ENCODE results near the gene CPB1. TPM values are rescaled to one million over a fixed set of nuclear protein-coding genes. Genes with fewer than 3 reads are reported as not detected.
"Not testable (repeated sequence)": the region's sequence is repeated elsewhere in the genome, so short reads cannot be mapped to it uniquely, and the experiment has no call there.

CPB1 gene
- total RNA-seq: under 1 TPM in 1 of 4 donors, not detected in 3; 0.41 TPM

DNA sequence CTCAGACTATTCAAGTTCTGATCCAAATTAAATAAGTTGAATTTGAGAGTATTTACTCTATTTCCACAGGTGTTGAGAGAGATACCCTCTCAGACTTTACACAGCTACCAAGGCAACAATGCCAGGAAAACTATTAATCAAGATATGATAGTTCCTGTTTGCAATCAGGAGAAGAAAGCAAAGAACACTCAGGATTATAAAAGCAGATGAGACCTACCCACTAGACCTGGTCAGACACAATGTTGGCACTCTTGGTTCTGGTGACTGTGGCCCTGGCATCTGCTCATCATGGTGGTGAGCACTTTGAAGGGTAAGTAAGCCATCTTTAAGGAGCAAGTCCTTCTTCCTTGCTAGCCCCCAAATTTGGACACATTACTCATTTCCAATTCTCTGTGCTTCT, at the start of gene CPB1:
CPB1 (plus strand) TSS at position 227 of the 400 bp plus-strand sequence; CDS start at position 240, 13 bp downstream.
- in situ Hi-C loops (cut with MboI; ENCODE audit: low pct_ligation_motif_present in 1 of 4, low pct_unique_long_range_greater_than_20kb in 1 of 4, low sequenced_read_pairs in 3 of 4) (no loop called here), intact Hi-C loops (cut with DNase I; ENCODE audit: low total_unique reads) (no loop called here)
- no peak for DNase-seq
- Histone ChIP-seq H3K27ac (no peak within 1 kb of the TSS), H3K9me3 (peaks cover 0 to under 1% of the 10 kb centered on the region in 2 donors), H3K36me3 (no peaks in the 10 kb centered on the region), H3K4me1 (no peaks in the 10 kb centered on the region), H3K27me3 (no peaks in the 10 kb centered on the region), H3K4me3 (no peak within 1 kb of the TSS)
- TF ChIP-seq, protein P1, sequence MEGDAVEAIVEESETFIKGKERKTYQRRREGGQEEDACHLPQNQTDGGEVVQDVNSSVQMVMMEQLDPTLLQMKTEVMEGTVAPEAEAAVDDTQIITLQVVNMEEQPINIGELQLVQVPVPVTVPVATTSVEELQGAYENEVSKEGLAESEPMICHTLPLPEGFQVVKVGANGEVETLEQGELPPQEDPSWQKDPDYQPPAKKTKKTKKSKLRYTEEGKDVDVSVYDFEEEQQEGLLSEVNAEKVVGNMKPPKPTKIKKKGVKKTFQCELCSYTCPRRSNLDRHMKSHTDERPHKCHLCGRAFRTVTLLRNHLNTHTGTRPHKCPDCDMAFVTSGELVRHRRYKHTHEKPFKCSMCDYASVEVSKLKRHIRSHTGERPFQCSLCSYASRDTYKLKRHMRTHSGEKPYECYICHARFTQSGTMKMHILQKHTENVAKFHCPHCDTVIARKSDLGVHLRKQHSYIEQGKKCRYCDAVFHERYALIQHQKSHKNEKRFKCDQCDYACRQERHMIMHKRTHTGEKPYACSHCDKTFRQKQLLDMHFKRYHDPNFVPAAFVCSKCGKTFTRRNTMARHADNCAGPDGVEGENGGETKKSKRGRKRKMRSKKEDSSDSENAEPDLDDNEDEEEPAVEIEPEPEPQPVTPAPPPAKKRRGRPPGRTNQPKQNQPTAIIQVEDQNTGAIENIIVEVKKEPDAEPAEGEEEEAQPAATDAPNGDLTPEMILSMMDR (IDR thresholded peaks at IDR 0.05): no peak
- no peak for TF ChIP-seq EP300 (IDR thresholded peaks at IDR 0.05; ENCODE audit: low read depth)
- TF ChIP-seq POLR2A (IDR thresholded peaks at IDR 0.05): no peak
- TF ChIP-seq POLR2AphosphoS5 (IDR thresholded peaks at IDR 0.05): no peak

DNA sequence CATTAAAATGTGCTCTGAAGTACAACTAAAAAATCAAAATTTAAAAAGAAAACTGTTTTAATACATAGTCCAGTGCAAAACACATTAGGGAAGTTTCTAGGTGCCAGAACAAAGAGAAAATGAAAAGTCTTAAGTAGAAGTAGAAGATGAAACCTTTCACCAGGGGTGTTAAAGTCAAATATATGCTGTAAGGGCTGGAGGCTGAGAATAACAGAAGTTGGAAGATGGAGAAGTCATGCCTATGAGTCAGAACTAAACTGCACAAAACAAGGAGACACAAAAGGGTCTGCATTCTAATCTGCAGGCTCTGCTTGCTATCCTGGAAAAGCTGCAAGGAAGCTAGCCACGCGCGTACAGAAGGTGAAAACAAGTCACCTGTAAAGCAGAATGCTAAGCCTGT, 48.7 kb upstream of the CPB1 start:
- DNase-seq: no peak
- Histone ChIP-seq H3K27ac (no peak overlapping the region), H3K27me3 (no peaks in the 10 kb centered on the region), H3K9me3 (no peaks in the 10 kb centered on the region), H3K36me3 (no peaks in the 10 kb centered on the region), H3K4me3 (no peak overlapping the region), H3K4me1 (no peaks in the 10 kb centered on the region)
- intact Hi-C loops (cut with DNase I; ENCODE audit: low total_unique reads): no loop called here
- TF ChIP-seq, protein P1 (IDR thresholded peaks at IDR 0.05): no peak
- TF ChIP-seq POLR2AphosphoS5 (IDR thresholded peaks at IDR 0.05): no peak
- no peak for TF ChIP-seq EP300 (IDR thresholded peaks at IDR 0.05; ENCODE audit: low read depth)
- no peak for TF ChIP-seq POLR2A (IDR thresholded peaks at IDR 0.05)
- in situ Hi-C loops (cut with MboI; ENCODE audit: low pct_ligation_motif_present in 1 of 4, low pct_unique_long_range_greater_than_20kb in 1 of 4, low sequenced_read_pairs in 3 of 4): no loop called here
- 94 to 98% methylated on average over 3 of the region's 3 CpGs for WGBS, 2 donors (ENCODE audit: low coverage in 1 of 2)

DNA sequence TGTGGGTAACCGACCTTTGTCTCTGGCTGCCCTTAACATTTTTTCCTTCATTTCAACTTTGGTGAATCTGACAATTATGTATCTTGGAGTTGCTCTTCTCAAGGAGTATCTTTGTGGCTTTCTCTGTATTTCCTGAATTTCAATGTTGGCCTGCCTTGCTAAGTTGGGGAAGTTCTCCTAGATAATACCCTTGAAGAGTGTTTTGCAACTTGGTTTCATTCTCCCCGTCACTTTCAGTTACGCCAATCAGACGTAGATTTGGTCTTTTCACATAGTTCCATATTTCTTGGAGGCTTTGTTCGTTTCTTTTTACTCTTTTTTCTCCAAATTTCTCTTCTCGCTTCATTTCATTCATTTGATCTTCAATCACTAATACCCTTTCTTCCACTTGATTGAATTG, 42.6 kb upstream of the CPB1 start:
- H3K27ac ChIP-seq; H3K36me3 ChIP-seq; H3K9me3 ChIP-seq; DNase-seq; intact Hi-C loops (cut with DNase I; ENCODE audit: low total_unique reads); H3K4me1 ChIP-seq; H3K27me3 ChIP-seq; H3K4me3 ChIP-seq; in situ Hi-C loops (cut with MboI; ENCODE audit: low pct_ligation_motif_present in 1 of 4, low pct_unique_long_range_greater_than_20kb in 1 of 4, low sequenced_read_pairs in 3 of 4): not testable (repeated sequence)
- 58 to 82% methylated on average over 5 to 6 of the region's 6 CpGs for WGBS, 2 donors (ENCODE audit: low coverage in 1 of 2)

DNA sequence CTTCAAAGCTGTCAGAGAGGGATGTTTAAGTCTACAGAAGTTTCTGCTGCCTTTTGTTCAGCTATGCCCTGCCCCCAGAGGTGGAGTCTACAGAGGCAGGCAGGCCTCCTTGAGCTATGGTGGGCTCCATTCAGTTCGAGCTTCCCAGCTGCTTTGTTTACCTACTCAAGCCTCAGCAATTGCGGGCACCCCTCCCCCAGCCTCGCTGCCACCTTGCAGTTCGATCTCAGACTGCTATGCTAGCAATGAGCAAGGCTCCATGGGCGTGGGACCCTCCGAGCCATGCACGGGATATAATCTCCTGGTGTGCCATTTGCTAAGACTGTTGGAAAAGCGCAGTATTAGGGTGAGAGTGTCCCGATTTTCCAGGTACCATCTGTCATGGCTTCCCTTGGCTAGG, 41.5 kb upstream of the CPB1 start:
- H3K27me3 ChIP-seq; DNase-seq; H3K9me3 ChIP-seq; intact Hi-C loops (cut with DNase I; ENCODE audit: low total_unique reads); in situ Hi-C loops (cut with MboI; ENCODE audit: low pct_ligation_motif_present in 1 of 4, low pct_unique_long_range_greater_than_20kb in 1 of 4, low sequenced_read_pairs in 3 of 4); H3K36me3 ChIP-seq; H3K4me1 ChIP-seq; H3K4me3 ChIP-seq; H3K27ac ChIP-seq: not testable (repeated sequence)
- WGBS, 2 donors (ENCODE audit: low coverage in 1 of 2): 87% methylated on average over 9 of the region's 9 CpGs; no CpG with 5 or more reads in 1 of the 2 donors

DNA sequence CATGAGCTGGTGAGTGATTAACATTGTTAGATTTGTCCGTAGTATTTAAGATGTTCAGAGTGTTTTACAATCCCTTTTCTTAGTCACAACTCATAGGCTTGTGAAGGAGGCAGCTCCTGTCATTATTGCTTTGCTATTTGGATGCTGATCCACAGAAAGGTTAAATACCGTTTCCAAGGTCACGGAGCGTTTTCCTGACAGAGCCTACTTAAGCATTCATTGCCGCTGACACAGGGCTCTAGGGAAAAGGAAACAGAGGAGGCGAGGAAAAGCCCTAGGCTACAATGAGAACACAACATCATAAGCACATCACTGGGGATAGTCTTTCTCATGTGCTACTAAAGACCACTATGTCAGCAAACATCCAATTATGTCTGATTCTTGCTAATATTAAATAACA, 38.5 kb upstream of the CPB1 start:
- intact Hi-C loops (cut with DNase I; ENCODE audit: low total_unique reads) (no loop called here), in situ Hi-C loops (cut with MboI; ENCODE audit: low pct_ligation_motif_present in 1 of 4, low pct_unique_long_range_greater_than_20kb in 1 of 4, low sequenced_read_pairs in 3 of 4) (no loop called here)
- Histone ChIP-seq H3K27ac (no peak overlapping the region), H3K4me1 (peaks cover 0 to 4% (median 0%) of the 10 kb centered on the region in 4 donors), H3K9me3 (no peaks in the 10 kb centered on the region), H3K4me3 (no peak overlapping the region), H3K36me3 (no peaks in the 10 kb centered on the region), H3K27me3 (no peaks in the 10 kb centered on the region)
- no peak for TF ChIP-seq POLR2A (IDR thresholded peaks at IDR 0.05)
- TF ChIP-seq POLR2AphosphoS5 (IDR thresholded peaks at IDR 0.05): no peak
- TF ChIP-seq, protein P1 (IDR thresholded peaks at IDR 0.05): no peak
- TF ChIP-seq EP300 (IDR thresholded peaks at IDR 0.05; ENCODE audit: low read depth): no peak
- DNase-seq: no peak
- 40 to 80% methylated on average over 1 to 6 of the region's 6 CpGs for WGBS, 2 donors (ENCODE audit: low coverage in 1 of 2)
